Superior temporal gyrus (tissue), 1 donor: ENCODE measurements around the gene GJB3.

Experiments used
- DNase-seq: peaks from one replicate; pipeline ENCODE4 v3.0.0-alpha.2; 2016; ENCODE audit errors: extremely low spot score

GJB3 gene

DNA sequence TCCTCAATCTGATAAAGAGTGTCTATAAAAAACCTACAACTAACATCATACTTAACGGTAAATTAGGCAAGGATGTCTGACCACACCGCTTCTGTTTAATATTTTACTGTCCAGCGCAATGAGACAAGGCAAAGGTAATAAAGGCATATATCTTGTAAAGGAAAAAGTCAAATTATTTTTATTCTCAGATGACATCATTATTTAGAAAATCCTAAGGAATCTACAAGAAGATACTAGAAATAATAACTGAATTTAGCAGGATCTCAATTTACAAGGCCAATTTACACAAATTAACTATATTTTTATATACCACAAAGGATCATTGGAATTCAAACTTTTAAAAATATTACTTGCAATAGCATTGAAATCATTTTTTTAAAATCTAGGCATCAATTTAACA, 41.2 kb downstream of the GJB3 start:
- DNase-seq, result no peak

DNA sequence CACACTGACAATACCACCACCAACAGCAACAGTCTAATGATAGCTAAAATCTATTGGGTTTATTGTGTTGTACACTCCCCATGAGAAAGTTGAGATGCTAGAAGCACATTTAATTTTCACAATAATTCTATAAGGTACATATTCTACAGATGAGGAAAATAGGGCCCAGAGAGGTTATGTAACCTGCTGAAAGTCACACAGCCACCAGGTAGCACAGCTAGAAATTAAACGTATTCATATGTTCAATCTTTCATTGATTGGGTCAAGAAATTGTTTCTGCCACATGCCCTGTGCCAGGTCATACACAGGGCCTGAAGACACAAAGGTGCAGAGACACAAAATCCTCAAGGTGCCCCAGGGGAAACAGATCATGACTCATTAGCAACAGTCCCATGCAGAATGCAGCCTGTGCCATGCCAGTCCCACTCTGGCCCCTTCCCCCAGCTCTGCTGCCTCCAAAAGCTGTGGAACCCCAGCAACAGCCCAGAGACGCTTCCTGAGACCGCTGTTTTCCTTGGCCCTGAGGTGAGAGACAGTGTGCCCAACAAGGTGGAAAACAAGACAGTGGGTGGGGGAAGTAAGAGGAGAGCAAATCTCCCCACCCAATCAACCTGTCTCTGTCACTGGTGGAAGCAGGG, 43.9 kb downstream of the GJB3 start:
- no peak for DNase-seq

DNA sequence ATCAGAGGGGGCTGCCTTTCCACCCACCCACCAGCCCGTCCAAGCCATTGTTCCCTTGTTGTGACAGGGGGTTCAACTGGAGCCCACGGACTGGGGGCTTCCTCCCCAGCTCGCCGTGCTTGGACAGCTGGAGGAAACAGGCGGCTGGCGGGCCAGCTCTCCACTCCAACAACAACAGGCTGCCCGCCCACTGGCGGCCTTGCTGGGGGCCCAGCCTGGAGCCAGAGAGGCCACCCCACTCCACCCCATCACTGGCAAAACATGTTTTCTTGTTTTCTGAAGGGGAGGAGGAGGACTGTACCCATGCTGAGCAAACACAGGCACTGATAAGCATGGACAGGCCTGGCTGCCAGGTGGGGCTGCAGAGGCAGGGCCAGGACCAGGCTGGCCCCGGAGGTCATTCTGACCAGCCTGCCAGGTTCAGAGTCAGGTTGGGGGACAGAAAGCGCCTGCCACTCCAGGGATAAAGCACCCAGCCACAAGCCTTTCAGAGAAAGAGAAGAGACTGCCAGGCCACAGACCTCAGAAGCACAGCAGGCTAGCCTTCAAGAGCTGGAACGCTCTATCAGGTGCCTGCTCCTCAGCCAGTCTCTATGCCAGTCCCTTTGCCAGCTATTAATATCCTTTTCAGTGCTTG, 44.6 kb downstream of the GJB3 start:
- no peak for DNase-seq

DNA sequence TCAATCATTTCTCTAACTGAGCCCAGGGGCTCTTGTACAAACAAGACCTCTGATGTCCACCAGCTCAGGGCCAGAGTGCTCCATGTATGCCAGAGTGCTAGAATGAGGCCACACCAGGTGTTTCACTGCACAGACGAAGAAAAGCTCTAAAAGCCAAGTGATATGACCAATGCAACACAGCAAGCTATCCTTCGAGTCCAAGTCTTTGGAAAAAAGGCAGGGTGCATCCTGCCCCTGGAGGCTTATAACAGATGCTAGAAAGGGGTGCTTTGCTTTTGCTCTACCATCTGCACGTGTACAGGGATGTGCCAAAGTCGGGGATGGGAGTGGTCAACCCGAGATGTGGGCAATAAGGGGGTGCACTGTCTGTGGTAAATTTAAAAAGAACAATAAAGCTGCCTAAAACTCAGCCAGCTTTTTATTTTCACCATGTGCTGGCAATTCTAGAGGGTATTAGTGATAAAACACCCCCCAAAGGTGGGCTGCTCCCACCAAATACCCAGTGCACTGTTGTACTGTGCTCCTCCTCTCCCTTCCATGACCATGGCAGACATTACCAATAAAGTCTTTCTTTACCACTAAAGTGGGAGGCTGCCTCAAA, 46.4 kb downstream of the GJB3 start:
- DNase-seq, result no peak

DNA sequence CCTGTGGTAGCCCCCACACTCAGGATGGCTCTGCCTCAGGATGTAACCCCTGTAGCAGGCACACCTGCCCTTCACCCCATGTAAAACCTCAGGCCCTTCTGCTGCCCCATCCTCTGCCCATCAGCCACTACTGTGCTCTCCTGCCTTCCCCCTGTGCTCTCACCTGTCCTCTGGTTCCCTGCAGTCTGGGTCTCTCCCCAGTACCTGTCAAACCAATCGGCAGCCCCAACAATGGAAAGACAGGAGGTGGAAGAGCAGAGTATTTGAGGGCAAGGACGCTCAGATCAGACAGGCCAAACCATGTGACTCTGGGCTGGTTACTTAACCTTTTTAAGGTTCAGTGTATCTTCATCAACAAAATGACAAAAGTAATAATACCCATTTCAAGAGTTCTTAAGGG, 47.6 kb downstream of the GJB3 start:
- no peak for DNase-seq

DNA sequence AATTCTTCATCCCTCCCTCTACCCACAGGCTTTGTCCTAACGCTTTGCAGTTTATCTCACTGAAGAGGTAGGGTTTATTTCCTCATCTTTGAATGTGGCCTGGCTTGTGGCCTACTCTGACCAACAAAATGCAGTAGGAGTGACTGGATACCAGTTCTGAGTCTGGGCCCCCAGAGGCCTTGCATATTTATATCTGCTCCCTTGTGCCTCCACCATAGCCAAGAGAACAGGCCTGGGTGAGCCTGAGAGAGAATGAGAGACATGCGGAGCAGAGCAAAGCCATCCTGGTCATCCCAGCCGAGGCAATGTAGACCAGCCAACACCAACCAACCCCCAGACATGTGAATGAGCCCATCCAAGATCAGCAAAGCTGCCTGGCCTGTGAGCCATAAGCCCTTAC, 48.2 kb downstream of the GJB3 start:
- no peak for DNase-seq

DNA sequence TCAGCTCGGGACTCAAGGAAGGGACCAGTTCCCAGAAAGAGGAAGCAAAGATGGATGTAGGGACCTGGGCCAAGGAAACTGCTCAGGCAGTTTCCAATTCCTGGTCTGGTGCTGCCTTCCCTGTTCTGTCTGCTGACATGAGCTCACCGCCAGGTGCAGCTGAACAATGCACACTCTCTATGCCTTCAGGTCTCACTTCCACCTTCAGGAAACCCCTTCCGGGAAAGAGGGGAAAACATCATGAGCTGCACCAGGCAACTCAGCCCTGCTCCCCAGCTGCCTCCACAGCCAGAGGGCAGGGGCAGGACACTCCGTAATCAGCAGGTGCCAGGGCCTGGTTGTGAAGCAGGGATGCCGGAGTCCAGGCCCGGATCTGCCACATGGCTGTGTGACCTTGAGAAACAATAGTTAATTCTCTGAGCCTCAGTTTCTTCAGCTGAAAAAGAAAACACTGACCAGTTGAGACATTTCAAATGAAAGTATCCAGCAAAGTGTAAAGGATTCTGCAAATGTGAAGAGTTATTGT, 50.8 kb downstream of the GJB3 start:
- no peak for DNase-seq

DNA sequence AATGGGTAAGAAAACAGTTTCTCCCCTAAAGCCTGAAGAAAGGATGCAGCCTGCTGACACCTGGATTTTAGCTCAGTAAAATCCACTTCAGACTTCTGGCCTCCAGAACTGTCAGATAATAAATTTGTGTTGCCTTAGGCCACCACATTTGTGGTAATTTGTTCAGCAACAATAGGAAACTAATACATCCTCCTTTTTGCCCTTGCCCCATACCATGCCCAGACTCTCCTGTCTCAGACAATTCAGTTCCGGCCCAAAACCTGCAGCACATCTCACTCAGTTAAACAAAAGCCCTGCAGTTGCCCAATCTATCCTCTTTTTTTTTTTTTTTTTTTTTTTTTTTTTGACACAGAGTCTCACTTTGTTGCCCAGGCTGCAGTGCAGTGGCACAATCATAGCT, 52.7 kb downstream of the GJB3 start:
- no peak for DNase-seq
